ENCODE results near the gene VANGL1.

The VANGL1 gene

DNA sequence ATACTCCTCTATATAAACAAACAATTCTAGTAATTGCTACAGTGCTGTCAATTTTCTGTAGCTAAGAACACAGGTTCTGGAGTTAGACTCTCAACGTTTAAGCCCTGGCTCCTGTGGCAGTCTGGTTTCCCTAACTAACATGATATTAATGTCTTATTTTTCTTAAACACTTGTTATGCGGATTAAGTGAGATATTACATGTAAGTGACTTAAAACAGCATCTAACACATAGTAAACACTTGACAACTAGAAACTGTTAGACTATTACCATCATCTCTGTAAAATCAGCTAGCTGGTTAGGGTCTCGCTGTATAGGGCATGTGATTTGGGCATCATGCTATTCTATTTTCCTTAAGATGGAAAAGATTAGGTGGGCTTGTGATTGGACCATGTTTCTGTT is 2.3 kb downstream of the VANGL1 start:
- H3K27me3 ChIP-seq (ENCODE audit: insufficient read depth, low read length) = 0 out of 2 replicates have a peak, but pooled peaks cover 3% of the 10 kb centered on the region

DNA sequence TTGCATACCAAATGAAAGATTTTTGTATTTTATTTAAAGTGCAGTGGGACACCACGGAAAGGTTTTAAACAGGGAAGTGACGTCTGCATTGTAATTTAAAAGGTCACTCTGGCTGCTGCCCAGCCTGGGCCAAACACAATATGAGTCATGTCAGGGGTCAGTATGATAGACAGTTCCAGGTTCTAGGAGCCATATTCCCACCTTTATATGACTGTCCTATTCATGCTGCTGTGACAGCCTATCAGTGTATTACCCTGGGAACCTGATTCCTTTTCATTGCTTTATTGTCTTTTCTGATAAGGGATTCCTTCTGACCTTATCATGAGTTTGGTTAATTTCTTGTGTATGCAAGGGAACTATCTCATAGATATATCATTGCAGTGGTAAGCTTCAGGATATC is 5.3 kb downstream of the VANGL1 start:
- no peak overlapping the region for H3K27ac ChIP-seq (ENCODE audit: low read depth, low read length)
- no peak overlapping the region for H3K4me3 ChIP-seq (ENCODE audit: low read length)
- peaks cover 62% of the 10 kb centered on the region for H3K4me1 ChIP-seq (ENCODE audit: insufficient read depth, low read length)
- H3K36me3 ChIP-seq (ENCODE audit: insufficient read depth, low read length) = peaks cover 2% of the 10 kb centered on the region
- H3K9me3 ChIP-seq (ENCODE audit: insufficient read depth, low read depth, low read length) = no peaks in the 10 kb centered on the region
- WGBS = 63% methylated on average over 2 of the region's 2 CpGs
- H3K27me3 ChIP-seq (ENCODE audit: insufficient read depth, low read length) = no peaks in the 10 kb centered on the region
- no peak overlapping the region for H3K9ac ChIP-seq (ENCODE audit: low read depth, low read length)

More for the DNA sequence above, 2.3 kb downstream of the VANGL1 start:
- Histone ChIP-seq H3K4me3 (ENCODE audit: low read length) (no peak overlapping the region), H3K9me3 (ENCODE audit: insufficient read depth, low read depth, low read length) (0 out of 2 replicates have a peak, but pooled peaks cover 4% of the 10 kb centered on the region), H3K36me3 (ENCODE audit: insufficient read depth, low read length) (no peaks in the 10 kb centered on the region), H3K4me1 (ENCODE audit: insufficient read depth, low read length) (peaks cover 38% of the 10 kb centered on the region), H3K27ac (ENCODE audit: low read depth, low read length) (no peak overlapping the region), H3K9ac (ENCODE audit: low read depth, low read length) (no peak overlapping the region)
- 75% methylated on average over 2 of the region's 3 CpGs for WGBS

DNA sequence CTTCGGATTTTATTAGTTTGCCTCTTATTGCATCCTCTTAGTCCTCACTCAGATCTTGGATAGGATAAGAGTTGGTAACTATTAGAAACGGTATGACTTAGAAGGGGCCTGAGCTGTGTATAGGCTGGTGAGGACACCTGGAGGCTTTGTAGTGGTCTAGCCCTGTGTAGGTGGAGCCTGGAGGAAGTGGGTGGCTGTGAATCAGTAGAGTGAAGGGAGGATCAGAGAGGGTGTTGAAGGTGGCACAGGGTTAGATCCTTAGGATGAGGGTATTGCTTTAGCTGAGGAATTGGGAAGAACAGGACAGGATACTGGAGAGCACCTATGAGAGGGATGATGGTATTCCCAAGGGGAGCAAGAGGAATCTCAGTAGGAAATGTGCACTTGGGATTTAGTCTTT is 5.7 kb downstream of the VANGL1 start:
- H3K27ac ChIP-seq (ENCODE audit: low read depth, low read length) = no peak overlapping the region
- no peak overlapping the region for H3K9ac ChIP-seq (ENCODE audit: low read depth, low read length)

DNA sequence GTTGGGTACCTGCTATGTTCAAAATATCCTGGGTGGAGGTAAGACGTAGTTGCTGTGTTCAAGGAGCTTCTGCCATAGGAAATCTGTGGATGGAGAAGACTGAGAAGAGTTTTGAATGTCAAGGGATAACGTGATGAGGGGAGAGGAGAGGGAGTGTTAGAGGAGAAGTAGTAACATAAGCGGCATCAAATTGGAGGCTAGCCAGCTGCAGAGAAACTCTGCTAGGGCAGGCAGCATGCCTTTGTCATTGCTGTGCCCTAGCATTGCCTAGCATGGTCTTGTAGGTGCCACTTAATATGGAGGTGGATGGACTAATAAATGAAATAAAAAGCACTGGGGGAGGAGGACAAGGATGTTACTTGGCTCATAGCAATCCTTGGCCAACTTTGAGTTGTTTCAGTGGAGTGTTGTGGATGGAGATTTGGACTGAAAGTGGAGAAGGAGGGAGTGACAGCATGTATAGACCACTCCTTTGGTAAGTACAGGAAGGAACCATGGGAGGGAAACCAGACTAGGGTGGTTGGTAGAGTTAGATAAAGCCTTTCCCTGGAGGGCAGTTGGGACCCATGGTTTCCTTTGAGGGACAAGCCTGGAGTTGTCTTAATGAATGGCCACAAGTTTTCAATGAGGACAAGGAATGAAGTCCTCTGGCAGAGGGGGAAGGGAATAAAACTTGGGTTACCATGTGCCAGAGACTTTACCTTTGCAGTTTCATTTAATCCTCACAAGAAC is 6.3 kb downstream of the VANGL1 start:
- H3K9me3 ChIP-seq (ENCODE audit: insufficient read depth, low read depth, low read length) = no peaks in the 10 kb centered on the region
- no peak overlapping the region for H3K4me3 ChIP-seq (ENCODE audit: low read length)
- peak overlapping the region; percentile 72; the same call in 1 of the 2 replicates for H3K27ac ChIP-seq (ENCODE audit: low read depth, low read length)
- H3K36me3 ChIP-seq (ENCODE audit: insufficient read depth, low read length) = peaks cover 11% of the 10 kb centered on the region
- H3K9ac ChIP-seq (ENCODE audit: low read depth, low read length) = no peak overlapping the region
- H3K27me3 ChIP-seq (ENCODE audit: insufficient read depth, low read length) = no peaks in the 10 kb centered on the region
- H3K4me1 ChIP-seq (ENCODE audit: insufficient read depth, low read length) = peaks cover 59% of the 10 kb centered on the region
- WGBS = 89% methylated on average over 3 of the region's 3 CpGs

More for the DNA sequence above, 5.7 kb downstream of the VANGL1 start:
- Histone ChIP-seq H3K4me3 (ENCODE audit: low read length) (no peak overlapping the region), H3K4me1 (ENCODE audit: insufficient read depth, low read length) (peaks cover 62% of the 10 kb centered on the region), H3K27me3 (ENCODE audit: insufficient read depth, low read length) (no peaks in the 10 kb centered on the region), H3K36me3 (ENCODE audit: insufficient read depth, low read length) (peaks cover 6% of the 10 kb centered on the region), H3K9me3 (ENCODE audit: insufficient read depth, low read depth, low read length) (no peaks in the 10 kb centered on the region)
- 82% methylated on average over 2 of the region's 2 CpGs for WGBS

DNA sequence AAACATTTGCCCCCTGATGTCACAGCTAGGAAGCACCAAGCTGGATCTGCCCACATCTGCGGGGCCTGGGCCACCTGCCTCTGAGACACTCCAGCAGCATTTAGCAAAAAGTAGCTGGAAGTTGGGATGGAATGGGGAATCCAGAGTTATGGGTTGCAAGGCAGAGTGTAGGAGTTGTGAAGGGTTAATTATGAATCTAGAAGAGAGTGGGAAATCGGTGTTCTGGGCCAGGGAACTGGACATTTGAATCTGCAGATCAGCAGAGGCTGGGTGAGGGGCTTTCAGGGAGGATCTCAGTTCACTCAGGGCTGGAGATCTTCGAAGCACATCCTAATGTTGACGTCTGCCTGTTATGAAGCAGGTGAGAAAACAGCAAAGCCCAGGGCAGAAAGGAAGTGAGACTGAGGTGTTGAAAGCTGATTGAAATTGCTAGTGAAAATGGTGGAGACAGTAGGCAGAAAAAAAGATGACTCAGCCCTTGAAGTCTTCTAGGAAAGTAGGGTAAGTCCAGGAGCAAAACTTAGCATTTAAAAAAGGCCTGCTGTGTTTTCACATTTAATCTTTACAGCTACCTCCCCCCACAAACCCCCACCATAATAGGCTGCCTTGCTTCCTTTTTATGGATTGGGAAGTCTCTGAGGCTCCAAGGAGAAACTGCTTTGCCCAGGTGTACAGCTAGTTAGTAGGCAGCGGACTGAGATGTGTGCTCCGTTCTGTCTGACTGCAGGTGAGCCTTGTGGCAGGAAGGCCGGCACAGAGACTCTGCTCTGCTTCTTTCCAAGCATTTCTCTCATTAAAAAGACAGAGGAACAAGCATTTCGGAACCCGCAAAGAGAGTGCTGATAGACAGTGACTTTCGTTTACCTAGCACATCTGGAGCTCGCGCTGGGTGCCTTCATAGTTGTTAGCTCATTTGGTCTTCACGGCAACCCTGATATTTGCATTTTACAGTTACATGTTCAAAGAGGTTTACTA is 7.2 kb downstream of the VANGL1 start:
- peaks cover 11% of the 10 kb centered on the region for H3K36me3 ChIP-seq (ENCODE audit: insufficient read depth, low read length)
- no peaks in the 10 kb centered on the region for H3K27me3 ChIP-seq (ENCODE audit: insufficient read depth, low read length)
- peaks cover 58% of the 10 kb centered on the region for H3K4me1 ChIP-seq (ENCODE audit: insufficient read depth, low read length)
- H3K9me3 ChIP-seq (ENCODE audit: insufficient read depth, low read depth, low read length) = no peaks in the 10 kb centered on the region
- peak overlapping the region; percentile 72 for H3K27ac ChIP-seq (ENCODE audit: low read depth, low read length)
- H3K9ac ChIP-seq (ENCODE audit: low read depth, low read length) = peak overlapping the region; percentile 57; the same call in 1 of the 2 replicates
- H3K4me3 ChIP-seq (ENCODE audit: low read length) = peak overlapping the region; percentile 25
- 18% methylated on average over 13 of the region's 13 CpGs for WGBS

DNA sequence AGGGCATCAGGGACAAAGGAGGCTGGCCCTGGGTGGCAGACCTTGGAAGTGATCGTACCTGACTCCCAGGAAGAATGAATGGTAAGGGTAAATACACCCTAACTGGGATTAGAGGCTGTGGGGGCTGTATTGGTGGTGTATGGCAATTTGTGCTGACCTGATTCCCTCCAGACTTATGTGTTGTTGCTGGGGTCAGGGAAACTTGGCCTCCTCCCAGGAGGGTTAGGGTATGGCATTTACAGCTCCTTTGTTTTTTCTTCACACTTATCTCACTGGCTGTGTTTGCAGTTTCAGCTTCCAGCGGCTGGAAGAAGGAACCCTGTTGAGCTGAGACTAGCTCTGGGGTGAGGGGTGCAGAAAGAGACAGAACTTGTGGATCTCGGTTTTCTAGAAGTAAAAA is 8.2 kb downstream of the VANGL1 start:
- no peaks in the 10 kb centered on the region for H3K9me3 ChIP-seq (ENCODE audit: insufficient read depth, low read depth, low read length)
- H3K9ac ChIP-seq (ENCODE audit: low read depth, low read length) = peak overlapping the region; percentile 57; the same call in 1 of the 2 replicates
- H3K4me1 ChIP-seq (ENCODE audit: insufficient read depth, low read length) = peaks cover 67% of the 10 kb centered on the region
- peak overlapping the region; percentile 13 for H3K4me3 ChIP-seq (ENCODE audit: low read length)
- WGBS = 8% methylated on average over 3 of the region's 3 CpGs
- peaks cover 11% of the 10 kb centered on the region for H3K36me3 ChIP-seq (ENCODE audit: insufficient read depth, low read length)
- H3K27ac ChIP-seq (ENCODE audit: low read depth, low read length) = peak overlapping the region; percentile 72
- no peaks in the 10 kb centered on the region for H3K27me3 ChIP-seq (ENCODE audit: insufficient read depth, low read length)

DNA sequence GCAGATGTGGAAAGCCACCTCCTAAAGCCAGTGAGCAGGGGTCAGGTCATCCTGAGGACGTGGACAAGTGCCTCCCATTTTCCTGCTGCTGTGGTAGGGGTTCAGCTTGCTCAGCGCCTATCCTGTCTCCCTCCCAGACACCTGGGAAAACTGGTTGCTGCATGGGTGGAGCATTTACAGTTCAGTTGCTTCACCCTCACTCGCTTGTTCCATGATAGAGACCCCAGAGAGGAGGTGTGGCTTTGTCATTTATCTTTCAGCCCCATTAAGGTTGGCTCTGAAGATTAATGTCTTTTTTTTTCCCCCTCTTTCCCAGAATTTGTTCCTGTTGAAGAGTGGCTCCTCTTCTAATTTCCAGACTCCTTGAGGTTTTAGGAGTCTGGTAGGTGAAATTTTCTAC is 9.2 kb downstream of the VANGL1 start:
- Histone ChIP-seq H3K27me3 (ENCODE audit: insufficient read depth, low read length) (no peaks in the 10 kb centered on the region), H3K4me3 (ENCODE audit: low read length) (no peak overlapping the region), H3K9ac (ENCODE audit: low read depth, low read length) (no peak overlapping the region), H3K36me3 (ENCODE audit: insufficient read depth, low read length) (peaks cover 11% of the 10 kb centered on the region), H3K9me3 (ENCODE audit: insufficient read depth, low read depth, low read length) (no peaks in the 10 kb centered on the region), H3K4me1 (ENCODE audit: insufficient read depth, low read length) (peaks cover 74% of the 10 kb centered on the region), H3K27ac (ENCODE audit: low read depth, low read length) (no peak overlapping the region)
- 25% methylated on average over 3 of the region's 3 CpGs for WGBS

DNA sequence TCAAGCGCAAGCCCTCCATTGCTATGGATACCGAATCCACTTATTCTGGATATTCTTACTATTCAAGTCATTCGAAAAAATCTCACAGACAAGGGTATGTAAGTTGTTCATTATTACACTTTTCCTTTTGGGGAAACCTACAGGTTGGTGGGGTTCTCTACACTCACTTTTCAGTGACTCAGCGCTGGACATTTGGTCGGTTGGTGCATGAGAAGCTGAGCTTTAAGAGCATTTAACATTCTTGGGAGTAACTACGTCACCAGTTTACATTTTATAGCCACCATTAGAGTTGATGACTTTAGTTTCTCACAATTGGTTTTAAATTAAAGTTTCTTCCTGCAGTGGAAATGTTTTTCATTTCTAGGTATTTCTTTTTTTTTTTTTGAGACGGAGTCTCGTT is 9.6 kb downstream of the VANGL1 start:
- H3K27ac ChIP-seq (ENCODE audit: low read depth, low read length) = no peak overlapping the region
- WGBS = 90% methylated on average over 5 of the region's 8 CpGs
- peaks cover 11% of the 10 kb centered on the region for H3K36me3 ChIP-seq (ENCODE audit: insufficient read depth, low read length)

DNA sequence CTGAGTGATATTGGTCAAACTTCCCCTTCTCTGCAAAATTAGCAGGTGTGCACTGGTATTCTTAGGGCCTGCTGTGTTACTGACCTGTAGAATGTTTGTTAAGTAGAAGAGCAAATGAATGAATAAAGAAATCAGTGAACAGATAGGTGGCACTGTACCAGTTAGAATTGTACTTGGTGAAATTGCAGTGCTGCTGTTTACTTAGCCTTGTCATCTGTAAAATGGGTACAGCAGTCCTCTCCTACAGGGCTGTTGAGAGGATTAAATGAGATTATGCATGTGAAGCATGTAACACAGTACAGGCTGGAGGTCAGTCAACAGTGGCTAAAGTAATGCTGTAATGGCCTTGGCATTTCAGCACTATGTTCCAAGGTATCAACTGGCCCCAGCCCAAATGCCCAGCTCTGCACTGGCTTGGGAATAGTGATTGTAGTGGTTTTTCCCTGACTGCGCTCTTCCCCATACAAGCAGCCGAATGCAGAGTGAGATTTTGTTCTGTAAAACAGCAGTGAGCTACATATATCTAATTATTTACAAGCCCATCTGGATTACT is 10.5 kb downstream of the VANGL1 start:
- WGBS = 78% methylated on average over 1 of the region's 2 CpGs
- H3K4me1 ChIP-seq (ENCODE audit: insufficient read depth, low read length) = peaks cover 65% of the 10 kb centered on the region
- peaks cover 11% of the 10 kb centered on the region for H3K36me3 ChIP-seq (ENCODE audit: insufficient read depth, low read length)
- no peaks in the 10 kb centered on the region for H3K9me3 ChIP-seq (ENCODE audit: insufficient read depth, low read depth, low read length)
- H3K27me3 ChIP-seq (ENCODE audit: insufficient read depth, low read length) = no peaks in the 10 kb centered on the region
- H3K27ac ChIP-seq (ENCODE audit: low read depth, low read length) = no peak overlapping the region
- H3K4me3 ChIP-seq (ENCODE audit: low read length) = no peak overlapping the region
- no peak overlapping the region for H3K9ac ChIP-seq (ENCODE audit: low read depth, low read length)

More for the DNA sequence above, 9.6 kb downstream of the VANGL1 start:
- H3K9me3 ChIP-seq (ENCODE audit: insufficient read depth, low read depth, low read length) = no peaks in the 10 kb centered on the region
- peaks cover 74% of the 10 kb centered on the region for H3K4me1 ChIP-seq (ENCODE audit: insufficient read depth, low read length)
- no peak overlapping the region for H3K9ac ChIP-seq (ENCODE audit: low read depth, low read length)
- H3K27me3 ChIP-seq (ENCODE audit: insufficient read depth, low read length) = no peaks in the 10 kb centered on the region
- no peak overlapping the region for H3K4me3 ChIP-seq (ENCODE audit: low read length)

DNA sequence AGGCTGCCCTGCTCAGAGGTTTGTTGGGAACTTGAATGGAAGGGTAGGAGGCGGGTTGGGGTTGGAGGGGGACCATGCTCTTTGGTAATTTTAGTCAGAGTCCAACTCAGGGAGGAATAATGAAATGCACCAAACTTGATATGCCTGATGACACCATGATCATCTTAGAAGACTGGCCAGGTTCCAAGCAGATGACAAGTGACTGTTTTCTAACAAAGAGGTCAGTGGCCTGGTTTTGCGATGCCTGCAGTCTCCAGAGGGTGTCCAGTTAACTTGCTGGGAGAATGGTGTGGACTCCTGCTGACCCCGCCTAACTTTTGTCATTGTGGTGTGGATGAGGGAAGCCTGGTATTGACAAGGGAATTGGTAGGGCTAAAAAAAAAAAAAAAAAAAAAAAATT is 12.4 kb downstream of the VANGL1 start:
- no peak overlapping the region for H3K9ac ChIP-seq (ENCODE audit: low read depth, low read length)
- no peak overlapping the region for H3K4me3 ChIP-seq (ENCODE audit: low read length)
- WGBS = 85% methylated on average over 3 of the region's 3 CpGs
- peaks cover 48% of the 10 kb centered on the region for H3K4me1 ChIP-seq (ENCODE audit: insufficient read depth, low read length)
- H3K9me3 ChIP-seq (ENCODE audit: insufficient read depth, low read depth, low read length) = no peaks in the 10 kb centered on the region
- no peaks in the 10 kb centered on the region for H3K27me3 ChIP-seq (ENCODE audit: insufficient read depth, low read length)
- peaks cover 22% of the 10 kb centered on the region for H3K36me3 ChIP-seq (ENCODE audit: insufficient read depth, low read length)
- H3K27ac ChIP-seq (ENCODE audit: low read depth, low read length) = 0 out of 2 replicates have a peak overlapping the region, but pooled peaks have one; percentile 11

Data from HUES64 (cell line).